Nephron progenitor cell (in vitro differentiated cells): Measurements from ENCODE around the gene PHF1.

Experiments
- DNase-seq: peaks from one replicate; pipeline ENCODE4 v3.0.0; 2021
- H3K27ac Mint-ChIP-seq: 2 replicates; pipeline ENCODE4 v1.8.0; 2021; ENCODE audit warnings: mild to moderate bottlenecking, moderate library complexity, mixed read lengths
- H3K27me3 Mint-ChIP-seq: 2 replicates; pipeline ENCODE4 v1.8.0; 2021; ENCODE audit warnings: mild to moderate bottlenecking, low read depth, mixed read lengths; ENCODE audit not compliant: poor library complexity
- H3K36me3 Mint-ChIP-seq: 2 replicates; pipeline ENCODE4 v1.8.0; 2021; ENCODE audit warnings: low read depth, mixed read lengths
- H3K4me1 Mint-ChIP-seq: 2 replicates; pipeline ENCODE4 v1.8.0; 2021; ENCODE audit warnings: mixed read lengths
- H3K4me3 Mint-ChIP-seq: 2 replicates; pipeline ENCODE4 v1.8.0; 2021; ENCODE audit warnings: mild to moderate bottlenecking, moderate library complexity, mixed read lengths
- H3K9me3 Mint-ChIP-seq: 2 replicates; pipeline ENCODE4 v1.8.0; 2021; ENCODE audit warnings: mild to moderate bottlenecking, moderate library complexity, mixed read lengths
- CTCF ChIP-seq: fragments of 200-600 bp; sonication (generic); IDR thresholded peaks from 2 replicates; pipeline ENCODE4 v1.5.0; 2021; ENCODE audit warnings: antibody characterized with exemption

Gene PHF1

GRCh38 chr6:33445119-33445603 lies 34.3 kb downstream of the PHF1 start:
- H3K27ac Mint-ChIP-seq: peak overlapping the region; percentile 31
- H3K36me3 Mint-ChIP-seq: peaks cover 67% of the 10 kb centered on the region
- no peak for TF ChIP-seq CTCF
- H3K4me1 Mint-ChIP-seq: no peaks in the 10 kb centered on the region
- no peaks in the 10 kb centered on the region for H3K9me3 Mint-ChIP-seq
- H3K27me3 Mint-ChIP-seq: peaks cover 3% of the 10 kb centered on the region
- no peak overlapping the region for H3K4me3 Mint-ChIP-seq
- no peak for DNase-seq

- H3K27ac Mint-ChIP-seq: no peak overlapping the region
- H3K9me3 Mint-ChIP-seq: no peaks in the 10 kb centered on the region
- H3K4me1 Mint-ChIP-seq: no peaks in the 10 kb centered on the region
- no peak overlapping the region for H3K4me3 Mint-ChIP-seq
- no peak for DNase-seq
- TF ChIP-seq CTCF: no peak
- H3K36me3 Mint-ChIP-seq: peaks cover 69% of the 10 kb centered on the region
- H3K27me3 Mint-ChIP-seq: peaks cover 3% of the 10 kb centered on the region
Observed at GRCh38 chr6:33446356-33446755, 35.5 kb downstream of the PHF1 start.

DNA sequence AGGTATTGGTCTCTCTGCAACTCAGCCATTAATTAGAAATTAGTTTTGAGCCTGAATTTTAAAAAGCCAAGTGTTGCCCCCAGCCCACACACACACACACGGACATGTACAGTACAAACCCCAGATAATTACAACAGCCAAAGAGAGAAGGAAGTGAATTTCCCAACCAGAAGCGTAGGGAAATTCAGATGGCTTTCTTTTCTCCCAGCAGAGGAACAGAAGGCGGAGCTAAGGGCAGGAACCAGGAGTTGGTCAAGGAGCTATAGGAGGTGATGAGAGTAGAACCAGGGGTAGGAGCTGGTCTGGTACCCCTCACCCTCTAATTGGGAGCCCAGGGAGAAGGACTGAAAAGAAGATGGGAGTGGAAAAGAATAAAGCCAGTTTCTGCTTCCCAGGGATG lies 39.6 kb downstream of the PHF1 start:
- no peak for DNase-seq
- Mint-ChIP-seq H3K9me3 (no peaks in the 10 kb centered on the region), H3K27ac (no peak overlapping the region), H3K4me1 (peaks cover 23% of the 10 kb centered on the region), H3K36me3 (peaks cover 48% of the 10 kb centered on the region), H3K4me3 (no peak overlapping the region), H3K27me3 (no peaks in the 10 kb centered on the region)
- no peak for TF ChIP-seq CTCF

DNA sequence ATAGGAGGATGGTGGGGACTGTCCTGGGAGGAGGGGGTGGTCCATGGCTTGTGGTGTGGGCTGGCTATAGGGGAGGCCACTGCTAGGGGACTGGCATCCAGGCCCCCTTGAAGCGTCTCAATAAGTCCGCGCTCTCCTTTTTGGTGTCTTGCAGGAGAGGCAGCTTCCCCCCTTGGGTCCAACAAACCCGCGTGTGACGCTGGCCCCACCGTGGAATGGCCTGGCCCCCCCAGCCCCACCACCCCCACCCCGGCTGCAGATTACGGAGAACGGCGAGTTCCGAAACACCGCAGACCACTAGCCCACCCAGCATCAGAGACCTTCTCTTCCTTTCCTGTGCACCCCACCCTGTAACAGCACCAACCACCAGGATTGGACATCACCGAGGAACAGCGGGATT lies 40.8 kb downstream of the PHF1 start:
- H3K4me1 Mint-ChIP-seq: peaks cover 25% of the 10 kb centered on the region
- peak overlapping the region; percentile 15 for H3K4me3 Mint-ChIP-seq
- no peaks in the 10 kb centered on the region for H3K27me3 Mint-ChIP-seq
- no peak for TF ChIP-seq CTCF
- no peaks in the 10 kb centered on the region for H3K9me3 Mint-ChIP-seq
- peak overlapping the region; percentile 92 for H3K27ac Mint-ChIP-seq
- DNase-seq: no peak
- H3K36me3 Mint-ChIP-seq: peaks cover 52% of the 10 kb centered on the region

GRCh38 chr6:33452496-33452895 lies 41.7 kb downstream of the PHF1 start:
- DNase-seq: no peak
- Mint-ChIP-seq H3K4me1 (peaks cover 25% of the 10 kb centered on the region), H3K4me3 (no peak overlapping the region), H3K27ac (no peak overlapping the region), H3K36me3 (peaks cover 53% of the 10 kb centered on the region), H3K9me3 (no peaks in the 10 kb centered on the region), H3K27me3 (no peaks in the 10 kb centered on the region)
- TF ChIP-seq CTCF: no peak

DNA sequence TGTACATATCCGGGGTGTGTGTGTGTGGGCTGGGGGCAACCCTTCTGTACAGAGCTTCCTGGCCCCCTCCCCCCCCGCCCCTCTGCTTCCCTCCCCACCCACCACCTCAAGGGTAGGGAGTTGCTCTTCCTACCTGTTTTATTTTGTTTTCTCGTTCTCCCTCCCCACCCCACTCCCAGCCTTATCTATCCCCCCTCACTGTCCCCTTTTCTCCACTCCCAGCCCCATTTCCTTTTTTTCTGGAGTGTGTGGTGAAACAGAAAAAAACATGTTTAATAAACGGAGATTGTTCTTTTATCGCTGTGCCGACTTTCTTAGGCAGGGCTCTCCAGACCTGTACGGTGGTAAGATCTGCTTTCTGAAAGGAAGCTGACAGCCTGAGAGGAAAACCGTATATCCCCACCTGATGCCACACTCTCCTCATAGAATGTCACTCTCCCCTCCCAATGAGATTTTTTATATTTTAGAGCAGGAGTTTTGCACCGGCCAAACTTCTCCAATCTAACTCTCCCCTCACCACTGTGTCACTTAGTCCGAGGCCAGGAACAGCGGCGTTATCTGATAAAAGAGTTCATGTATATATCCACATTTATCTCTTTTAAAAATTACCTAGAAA lies 42.7 kb downstream of the PHF1 start:
- H3K27ac Mint-ChIP-seq: no peak overlapping the region
- H3K27me3 Mint-ChIP-seq: peaks cover 3% of the 10 kb centered on the region
- H3K9me3 Mint-ChIP-seq: no peaks in the 10 kb centered on the region
- H3K4me1 Mint-ChIP-seq: peaks cover 25% of the 10 kb centered on the region
- peaks cover 45% of the 10 kb centered on the region for H3K36me3 Mint-ChIP-seq
- TF ChIP-seq CTCF: no peak
- peak overlapping the region; percentile 91 for H3K4me3 Mint-ChIP-seq
- DNase-seq: no peak
